Erythroblast (primary cell): ENCODE results near the gene FAM131C.

Source experiments
- GATA1 ChIP-seq: IDR thresholded peaks from 2 replicates; pipeline ENCODE4 v1.6.1; 2011; ENCODE audit warnings: low read depth, mild to moderate bottlenecking, control low read depth, low read length, moderate library complexity
- POLR2A ChIP-seq: IDR thresholded peaks from 2 replicates; pipeline ENCODE4 v1.6.1; 2011; ENCODE audit warnings: mild to moderate bottlenecking, low read length

GRCh38 chr1:16078925-16079656 lies 5.6 kb upstream of the FAM131C start:
- TF ChIP-seq POLR2A (no peak), GATA1 (no peak)
